Neutrophil (primary cell): ENCODE data around the gene IL17REL.
"Not testable (repeated sequence)": the region's sequence is repeated elsewhere in the genome, so short reads cannot be mapped to it uniquely, and the experiment has no call there.

Source experiments
- H3K27ac ChIP-seq: fragments of 200-600 bp; sonication (generic); 2 replicates; pipeline ENCODE4 v1.5.1; 2016; ENCODE audit warnings: mild to moderate bottlenecking, moderate library complexity
- H3K27me3 ChIP-seq: fragments of 200-600 bp; sonication (generic); 2 replicates; pipeline ENCODE4 v1.6.0; 2016; ENCODE audit warnings: mild to moderate bottlenecking
- H3K36me3 ChIP-seq: fragments of 200-600 bp; sonication (generic); 2 replicates; pipeline ENCODE4 v1.5.1; 2017
- H3K4me1 ChIP-seq, 2 experiments: fragments of 200-600 bp in 1 of 2; sonication (generic) in 1 of 2; 1 replicate in 1 of 2; 2 replicates in 1 of 2; pipeline versions ENCODE4 v1.5.1 to v1.6.1; 2013 to 2016; ENCODE audit warnings: low read depth in 1 of 2, low read length in 1 of 2, mild to moderate bottlenecking in 1 of 2, moderate library complexity in 1 of 2; ENCODE audit not compliant: control insufficient read depth in 1 of 2, insufficient read depth in 1 of 2
- H3K4me3 ChIP-seq, 2 experiments: fragments of 200-600 bp in 1 of 2; sonication (generic) in 1 of 2; 1 replicate in 1 of 2; 2 replicates in 1 of 2; pipeline ENCODE4 v1.5.1; 2013 to 2016; ENCODE audit warnings: low read depth in 1 of 2, low read length in 1 of 2, mild to moderate bottlenecking in 1 of 2, moderate library complexity in 1 of 2
- H3K9me3 ChIP-seq: fragments of 200-600 bp; sonication (generic); 2 replicates; pipeline ENCODE4 v1.5.1; 2016
- TF ChIP-seq, protein P1 (sequence below): fragments of 200-600 bp; sonication (generic); IDR thresholded peaks from 2 replicates; pipeline ENCODE4 v1.5.1; 2016; ENCODE audit warnings: antibody characterized with exemption

The IL17REL gene

GRCh38 chr22:49946612-49947295 is 65.8 kb downstream of the IL17REL start:
- Histone ChIP-seq H3K4me3 (no peak overlapping the region), H3K27ac (peak overlapping the region; percentile 38), H3K27me3 (no peaks in the 10 kb centered on the region), H3K4me1 (peaks cover 19 to 23% of the 10 kb centered on the region in 2 experiments), H3K36me3 (no peaks in the 10 kb centered on the region), H3K9me3 (no peaks in the 10 kb centered on the region)
- TF ChIP-seq, protein P1, sequence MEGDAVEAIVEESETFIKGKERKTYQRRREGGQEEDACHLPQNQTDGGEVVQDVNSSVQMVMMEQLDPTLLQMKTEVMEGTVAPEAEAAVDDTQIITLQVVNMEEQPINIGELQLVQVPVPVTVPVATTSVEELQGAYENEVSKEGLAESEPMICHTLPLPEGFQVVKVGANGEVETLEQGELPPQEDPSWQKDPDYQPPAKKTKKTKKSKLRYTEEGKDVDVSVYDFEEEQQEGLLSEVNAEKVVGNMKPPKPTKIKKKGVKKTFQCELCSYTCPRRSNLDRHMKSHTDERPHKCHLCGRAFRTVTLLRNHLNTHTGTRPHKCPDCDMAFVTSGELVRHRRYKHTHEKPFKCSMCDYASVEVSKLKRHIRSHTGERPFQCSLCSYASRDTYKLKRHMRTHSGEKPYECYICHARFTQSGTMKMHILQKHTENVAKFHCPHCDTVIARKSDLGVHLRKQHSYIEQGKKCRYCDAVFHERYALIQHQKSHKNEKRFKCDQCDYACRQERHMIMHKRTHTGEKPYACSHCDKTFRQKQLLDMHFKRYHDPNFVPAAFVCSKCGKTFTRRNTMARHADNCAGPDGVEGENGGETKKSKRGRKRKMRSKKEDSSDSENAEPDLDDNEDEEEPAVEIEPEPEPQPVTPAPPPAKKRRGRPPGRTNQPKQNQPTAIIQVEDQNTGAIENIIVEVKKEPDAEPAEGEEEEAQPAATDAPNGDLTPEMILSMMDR = no peak

DNA sequence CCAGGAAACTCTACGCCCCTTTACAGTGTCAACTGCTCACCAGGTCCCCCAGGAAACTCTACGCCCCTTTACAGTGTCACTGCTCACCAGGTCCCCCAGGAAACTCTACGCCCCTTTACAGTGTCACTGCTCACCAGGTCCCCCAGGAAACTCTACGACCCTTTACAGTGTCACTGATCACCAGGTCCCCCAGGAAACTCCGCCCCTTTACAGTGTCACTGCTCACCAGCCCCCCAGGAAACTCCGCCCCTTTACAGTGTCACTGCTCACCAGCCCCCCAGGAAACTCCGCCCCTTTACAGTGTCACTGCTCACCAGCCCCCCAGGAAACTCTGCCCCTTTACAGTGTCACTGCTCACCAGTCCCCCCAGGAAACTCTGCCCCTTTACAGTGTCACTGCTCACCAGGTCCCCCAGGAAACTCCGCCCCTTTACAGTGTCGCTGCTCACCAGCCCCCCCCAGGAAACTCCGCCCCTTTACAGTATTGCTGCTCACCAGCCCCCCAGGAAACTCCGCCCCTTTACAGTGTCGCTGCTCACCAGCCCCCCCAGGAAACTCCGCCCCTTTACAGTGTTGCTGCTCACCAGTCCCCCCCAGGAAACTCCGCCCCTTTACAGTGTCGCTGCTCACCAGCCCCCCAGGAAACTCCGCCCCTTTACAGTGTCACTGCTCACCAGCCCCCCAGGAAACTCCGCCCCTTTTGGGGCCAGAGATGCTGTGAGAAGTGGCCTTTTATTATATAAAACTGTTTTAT is 67.3 kb downstream of the IL17REL start:
- H3K4me3 ChIP-seq, H3K36me3 ChIP-seq, H3K9me3 ChIP-seq, H3K27me3 ChIP-seq: not testable (repeated sequence)
- H3K4me1 ChIP-seq = peaks cover 5 to 11% of the 10 kb centered on the region in 2 experiments
- peak overlapping the region; percentile 82 for H3K27ac ChIP-seq
